Measurements from ENCODE around the gene VMAC. TPM values are rescaled to one million over a fixed set of nuclear protein-coding genes. Genes with fewer than 3 reads are reported as not detected.

Gene VMAC
- total and polyA plus RNA-seq, 9 of the 15 experiments (the other 6 are each of a cell fraction or from before 2014, with no cell fraction given), result 0.03 to 3.4 (median 1.1) TPM

DNA sequence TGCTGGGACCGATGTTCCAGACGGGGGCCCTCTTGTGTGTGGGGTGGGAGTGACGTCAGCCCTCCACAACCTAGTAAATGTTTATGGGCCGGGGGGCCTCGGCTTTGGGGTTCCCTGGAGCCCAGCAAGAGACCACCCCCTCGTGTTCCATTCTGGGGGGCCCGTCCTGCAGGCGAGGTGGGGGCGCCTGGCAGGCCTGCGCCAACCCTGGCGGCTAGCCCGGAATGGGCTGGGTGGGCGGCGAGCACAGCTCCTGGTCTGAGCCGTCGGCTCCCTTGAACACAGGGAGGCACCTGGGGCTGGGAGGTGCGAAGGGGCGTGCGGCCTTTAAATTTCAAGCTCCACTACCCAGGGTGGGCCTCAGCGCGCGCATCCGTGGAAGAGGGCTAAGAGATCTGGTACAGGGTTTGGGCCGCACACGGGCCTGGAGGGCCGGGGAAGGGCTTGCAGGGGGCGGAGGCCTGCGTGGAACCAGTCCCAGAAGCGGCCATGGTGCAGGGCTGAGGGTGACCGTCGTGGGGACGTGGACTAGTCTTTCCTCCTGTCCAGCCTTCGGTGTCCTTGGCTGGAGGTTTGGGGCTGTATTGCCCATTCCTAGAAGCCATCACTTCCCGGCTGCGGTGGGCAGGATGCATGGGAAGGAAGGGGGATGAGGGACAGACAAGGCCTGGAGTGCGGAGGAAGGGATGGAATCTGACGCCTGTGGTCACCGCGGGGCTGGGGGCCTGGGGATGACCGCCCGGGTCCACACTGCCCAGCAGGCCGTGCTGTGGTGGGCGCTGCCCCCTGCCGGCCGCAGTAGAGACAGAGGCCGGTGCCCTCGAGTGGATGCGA lies 12.5 kb upstream of the VMAC start (continued):
- TF ChIP-seq HNRNPK (IDR thresholded peaks at IDR 0.05; ENCODE audit: low read depth, low read length, poor library complexity, severe bottlenecking) (no peak), ZNF764 (CRISPR knock-in tag; IDR thresholded peaks at IDR 0.05; ENCODE audit: low read depth) (no peak), RBBP5 (IDR thresholded peaks at IDR 0.05; ENCODE audit: borderline replicate concordance, insufficient read depth, low read length, poor library complexity, severe bottlenecking) (no peak), GATAD2B (IDR thresholded peaks at IDR 0.05; ENCODE audit: borderline replicate concordance) (no peak), NEUROD1 (IDR thresholded peaks at IDR 0.05; ENCODE audit: borderline replicate concordance, low read depth, low read length, partially characterized antibody) (no peak), RAD51 (IDR thresholded peaks at IDR 0.05; ENCODE audit: borderline replicate concordance, low read depth) (no peak), PCBP1 (IDR thresholded peaks at IDR 0.05; ENCODE audit: low read depth, low read length, poor library complexity, severe bottlenecking) (peak; percentile 5), MTA2 (IDR thresholded peaks at IDR 0.05; ENCODE audit: low read depth) (no peak)
- TF ChIP-seq, protein P1, sequence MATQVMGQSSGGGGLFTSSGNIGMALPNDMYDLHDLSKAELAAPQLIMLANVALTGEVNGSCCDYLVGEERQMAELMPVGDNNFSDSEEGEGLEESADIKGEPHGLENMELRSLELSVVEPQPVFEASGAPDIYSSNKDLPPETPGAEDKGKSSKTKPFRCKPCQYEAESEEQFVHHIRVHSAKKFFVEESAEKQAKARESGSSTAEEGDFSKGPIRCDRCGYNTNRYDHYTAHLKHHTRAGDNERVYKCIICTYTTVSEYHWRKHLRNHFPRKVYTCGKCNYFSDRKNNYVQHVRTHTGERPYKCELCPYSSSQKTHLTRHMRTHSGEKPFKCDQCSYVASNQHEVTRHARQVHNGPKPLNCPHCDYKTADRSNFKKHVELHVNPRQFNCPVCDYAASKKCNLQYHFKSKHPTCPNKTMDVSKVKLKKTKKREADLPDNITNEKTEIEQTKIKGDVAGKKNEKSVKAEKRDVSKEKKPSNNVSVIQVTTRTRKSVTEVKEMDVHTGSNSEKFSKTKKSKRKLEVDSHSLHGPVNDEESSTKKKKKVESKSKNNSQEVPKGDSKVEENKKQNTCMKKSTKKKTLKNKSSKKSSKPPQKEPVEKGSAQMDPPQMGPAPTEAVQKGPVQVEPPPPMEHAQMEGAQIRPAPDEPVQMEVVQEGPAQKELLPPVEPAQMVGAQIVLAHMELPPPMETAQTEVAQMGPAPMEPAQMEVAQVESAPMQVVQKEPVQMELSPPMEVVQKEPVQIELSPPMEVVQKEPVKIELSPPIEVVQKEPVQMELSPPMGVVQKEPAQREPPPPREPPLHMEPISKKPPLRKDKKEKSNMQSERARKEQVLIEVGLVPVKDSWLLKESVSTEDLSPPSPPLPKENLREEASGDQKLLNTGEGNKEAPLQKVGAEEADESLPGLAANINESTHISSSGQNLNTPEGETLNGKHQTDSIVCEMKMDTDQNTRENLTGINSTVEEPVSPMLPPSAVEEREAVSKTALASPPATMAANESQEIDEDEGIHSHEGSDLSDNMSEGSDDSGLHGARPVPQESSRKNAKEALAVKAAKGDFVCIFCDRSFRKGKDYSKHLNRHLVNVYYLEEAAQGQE (IDR thresholded peaks at IDR 0.05; ENCODE audit: borderline replicate concordance), result peak; percentile 73; the same call in 1 of the 2 replicates
- TF ChIP-seq, protein P1 (CRISPR knock-in tag; IDR thresholded peaks at IDR 0.05; ENCODE audit: low read depth), result no peak
- TF ChIP-seq, protein P2, sequence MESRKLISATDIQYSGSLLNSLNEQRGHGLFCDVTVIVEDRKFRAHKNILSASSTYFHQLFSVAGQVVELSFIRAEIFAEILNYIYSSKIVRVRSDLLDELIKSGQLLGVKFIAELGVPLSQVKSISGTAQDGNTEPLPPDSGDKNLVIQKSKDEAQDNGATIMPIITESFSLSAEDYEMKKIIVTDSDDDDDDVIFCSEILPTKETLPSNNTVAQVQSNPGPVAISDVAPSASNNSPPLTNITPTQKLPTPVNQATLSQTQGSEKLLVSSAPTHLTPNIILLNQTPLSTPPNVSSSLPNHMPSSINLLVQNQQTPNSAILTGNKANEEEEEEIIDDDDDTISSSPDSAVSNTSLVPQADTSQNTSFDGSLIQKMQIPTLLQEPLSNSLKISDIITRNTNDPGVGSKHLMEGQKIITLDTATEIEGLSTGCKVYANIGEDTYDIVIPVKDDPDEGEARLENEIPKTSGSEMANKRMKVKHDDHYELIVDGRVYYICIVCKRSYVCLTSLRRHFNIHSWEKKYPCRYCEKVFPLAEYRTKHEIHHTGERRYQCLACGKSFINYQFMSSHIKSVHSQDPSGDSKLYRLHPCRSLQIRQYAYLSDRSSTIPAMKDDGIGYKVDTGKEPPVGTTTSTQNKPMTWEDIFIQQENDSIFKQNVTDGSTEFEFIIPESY (CRISPR knock-in tag; IDR thresholded peaks at IDR 0.05), result peak; percentile 58
- TF ChIP-seq, protein P3, sequence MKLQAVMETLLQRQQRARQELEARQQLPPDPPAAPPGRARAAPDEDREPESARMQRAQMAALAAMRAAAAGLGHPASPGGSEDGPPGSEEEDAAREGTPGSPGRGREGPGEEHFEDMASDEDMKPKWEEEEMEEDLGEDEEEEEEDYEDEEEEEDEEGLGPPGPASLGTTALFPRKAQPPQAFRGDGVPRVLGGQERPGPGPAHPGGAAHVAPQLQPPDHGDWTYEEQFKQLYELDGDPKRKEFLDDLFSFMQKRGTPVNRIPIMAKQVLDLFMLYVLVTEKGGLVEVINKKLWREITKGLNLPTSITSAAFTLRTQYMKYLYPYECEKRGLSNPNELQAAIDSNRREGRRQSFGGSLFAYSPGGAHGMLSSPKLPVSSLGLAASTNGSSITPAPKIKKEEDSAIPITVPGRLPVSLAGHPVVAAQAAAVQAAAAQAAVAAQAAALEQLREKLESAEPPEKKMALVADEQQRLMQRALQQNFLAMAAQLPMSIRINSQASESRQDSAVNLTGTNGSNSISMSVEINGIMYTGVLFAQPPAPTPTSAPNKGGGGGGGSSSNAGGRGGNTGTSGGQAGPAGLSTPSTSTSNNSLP (IDR thresholded peaks at IDR 0.05; ENCODE audit: borderline replicate concordance, low read depth, low read length), result no peak
- TF ChIP-seq, protein P4, sequence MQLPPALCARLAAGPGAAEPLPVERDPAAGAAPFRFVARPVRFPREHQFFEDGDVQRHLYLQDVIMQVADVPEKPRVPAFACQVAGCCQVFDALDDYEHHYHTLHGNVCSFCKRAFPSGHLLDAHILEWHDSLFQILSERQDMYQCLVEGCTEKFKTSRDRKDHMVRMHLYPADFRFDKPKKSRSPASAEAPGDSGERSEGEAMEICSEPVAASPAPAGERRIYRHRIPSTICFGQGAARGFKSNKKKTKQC (CRISPR knock-in tag; IDR thresholded peaks at IDR 0.05), result no peak
